GM10248 (cell line): ENCODE measurements around the gene TF.

ENCODE experiments used
- CTCF ChIA-PET: fragments of 300-600 bp; sonication (Branson Sonifier 250); formaldehyde crosslinking; extraction: SDS; loops from one replicate; lab custom pipeline; 2021; ENCODE audit warnings: antibody characterized with exemption; lab: Yijun Ruan, JAX
- POLR2A ChIA-PET: fragments of 350-650 bp; sonication (Branson Sonifier 250); formaldehyde crosslinking; extraction: SDS; loops from one replicate; lab custom pipeline; 2020; ENCODE audit warnings: antibody characterized with exemption; lab: Yijun Ruan, JAX
- DNase-seq: peaks from one replicate; pipeline ENCODE4 v3.0.0; 2012; ENCODE audit errors: extremely low spot score
- TF ChIP-seq, protein P1 (sequence below): IDR thresholded peaks from 2 replicates; pipeline ENCODE4 v1.5.1; 2012; ENCODE audit warnings: mild to moderate bottlenecking, low read depth; ENCODE audit errors: extremely low read depth, missing control alignments, control extremely low read depth

Gene TF

GRCh38 chr3:133840055-133840737, 94.0 kb downstream of the TF start:
- ChIA-PET POLR2A (no interaction called here), CTCF (interaction anchor here (0.8 to 1.3 kb wide), 2 partner anchors 10 to 22 kb away, joined by 3 to 5 read pairs; no protein-coding TSS in a partner anchor)
- DNase-seq = no peak
- TF ChIP-seq, protein P1, sequence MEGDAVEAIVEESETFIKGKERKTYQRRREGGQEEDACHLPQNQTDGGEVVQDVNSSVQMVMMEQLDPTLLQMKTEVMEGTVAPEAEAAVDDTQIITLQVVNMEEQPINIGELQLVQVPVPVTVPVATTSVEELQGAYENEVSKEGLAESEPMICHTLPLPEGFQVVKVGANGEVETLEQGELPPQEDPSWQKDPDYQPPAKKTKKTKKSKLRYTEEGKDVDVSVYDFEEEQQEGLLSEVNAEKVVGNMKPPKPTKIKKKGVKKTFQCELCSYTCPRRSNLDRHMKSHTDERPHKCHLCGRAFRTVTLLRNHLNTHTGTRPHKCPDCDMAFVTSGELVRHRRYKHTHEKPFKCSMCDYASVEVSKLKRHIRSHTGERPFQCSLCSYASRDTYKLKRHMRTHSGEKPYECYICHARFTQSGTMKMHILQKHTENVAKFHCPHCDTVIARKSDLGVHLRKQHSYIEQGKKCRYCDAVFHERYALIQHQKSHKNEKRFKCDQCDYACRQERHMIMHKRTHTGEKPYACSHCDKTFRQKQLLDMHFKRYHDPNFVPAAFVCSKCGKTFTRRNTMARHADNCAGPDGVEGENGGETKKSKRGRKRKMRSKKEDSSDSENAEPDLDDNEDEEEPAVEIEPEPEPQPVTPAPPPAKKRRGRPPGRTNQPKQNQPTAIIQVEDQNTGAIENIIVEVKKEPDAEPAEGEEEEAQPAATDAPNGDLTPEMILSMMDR = no peak

GRCh38 chr3:133840767-133841166, 94.6 kb downstream of the TF start:
- CTCF ChIA-PET = interaction anchor here (1.3 kb wide), 1 partner anchor 9 kb away, joined by 5 read pairs; no protein-coding TSS in a partner anchor
- TF ChIP-seq, protein P1 = no peak
- POLR2A ChIA-PET = no interaction called here
- DNase-seq = no peak

- POLR2A ChIA-PET = no interaction called here
- CTCF ChIA-PET = no interaction called here
- TF ChIP-seq, protein P1 = no peak
- DNase-seq = no peak
Observed at GRCh38 chr3:133841196-133841595, 95.0 kb downstream of the TF start.

DNA sequence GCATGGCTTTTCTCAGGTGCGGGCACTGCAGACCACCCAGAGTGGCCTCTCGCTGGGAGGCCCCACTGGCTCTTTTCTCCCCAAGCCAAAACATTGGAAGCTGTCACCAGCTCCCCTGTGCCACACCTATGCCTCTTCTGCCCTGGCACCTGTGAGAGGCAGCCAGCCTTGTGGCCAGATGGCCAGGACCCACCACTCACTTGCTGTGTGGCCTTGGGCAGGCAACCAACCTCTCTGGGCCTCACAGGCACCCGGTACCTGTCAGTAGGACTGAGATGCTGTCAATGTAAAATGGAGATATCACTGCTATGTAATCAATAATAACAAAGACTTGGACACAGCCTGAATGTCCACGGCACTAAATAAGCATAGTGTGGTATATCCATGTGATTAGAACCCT, 96.0 kb downstream of the TF start:
- TF ChIP-seq, protein P1 = no peak
- no peak for DNase-seq
- POLR2A ChIA-PET = no interaction called here
- CTCF ChIA-PET = no interaction called here

DNA sequence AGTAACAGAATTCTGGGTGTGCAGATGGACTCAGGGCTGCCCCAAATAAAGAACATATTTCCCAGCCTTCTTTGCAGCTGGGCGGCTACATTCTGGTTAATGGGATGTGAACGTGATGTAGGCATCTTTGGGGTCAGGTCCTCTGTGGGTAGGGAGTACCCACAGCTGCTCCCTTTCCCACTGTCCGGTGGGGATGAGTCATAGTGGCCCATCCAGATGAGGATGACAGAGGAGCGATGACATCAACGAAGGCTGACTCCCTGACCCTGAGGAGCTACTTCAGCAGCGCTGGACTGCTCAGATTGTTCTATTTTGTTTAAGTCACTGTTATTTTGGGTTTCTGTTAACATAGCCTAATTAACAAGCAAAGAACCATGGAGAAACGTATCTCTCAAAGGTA, 97.4 kb downstream of the TF start:
- TF ChIP-seq, protein P1 = no peak
- POLR2A ChIA-PET = interaction anchor here (0.6 kb wide), 2 partner anchors 39 to 758 kb away, joined by 3 to 5 read pairs; no protein-coding TSS in a partner anchor
- CTCF ChIA-PET = interaction anchor here (1.0 kb wide), 1 partner anchor 11 kb away, joined by 3 read pairs; no protein-coding TSS in a partner anchor
- no peak for DNase-seq

- ChIA-PET CTCF (no interaction called here), POLR2A (no interaction called here)
- DNase-seq = no peak
Observed at GRCh38 chr3:133845127-133845526, 98.9 kb downstream of the TF start.

More at GRCh38 chr3:133845127-133845526, 98.9 kb downstream of the TF start:
- TF ChIP-seq, protein P1 = no peak
